ENCODE results near the gene UGT8.

UGT8 gene

GRCh38 chr4:114688059-114688458 lies 89.5 kb downstream of the UGT8 start:
- Histone ChIP-seq H4K91ac (ENCODE audit: low read length) (no peak overlapping the region), H3K9ac (ENCODE audit: low read length) (no peak overlapping the region), H3K9me3 (ENCODE audit: control insufficient read depth, low read length) (no peaks in the 10 kb centered on the region), H3K4me2 (ENCODE audit: low read length, poor library complexity, severe bottlenecking) (no peak overlapping the region), H2BK5ac (ENCODE audit: low read depth, low read length, poor library complexity, severe bottlenecking) (no peak overlapping the region), H3K23ac (ENCODE audit: low read length in 2 of 2) (no peak overlapping the region), H2BK12ac (ENCODE audit: low read length in 2 of 2) (no peak overlapping the region), H3K79me1 (replicated peaks; ENCODE audit: low read length, poor library complexity, severe bottlenecking) (no peaks in the 10 kb centered on the region), H3K4me1 (ENCODE audit: control insufficient read depth, insufficient read depth, low read depth, low read length) (no peaks in the 10 kb centered on the region), H4K8ac (ENCODE audit: low read length) (no peak overlapping the region), H2BK120ac (ENCODE audit: low read depth, low read length) (no peak overlapping the region), H3K27me3 (ENCODE audit: control insufficient read depth in 1 of 2, insufficient read depth in 1 of 2, low read length in 2 of 2) (no peaks in the 10 kb centered on the region), H3K27ac (ENCODE audit: low read length, poor library complexity, severe bottlenecking) (no peak overlapping the region), H3K36me3 (ENCODE audit: control insufficient read depth in 1 of 2, insufficient read depth in 2 of 2, low read depth in 1 of 2, low read length in 2 of 2) (no peaks in the 10 kb centered on the region), H2BK15ac (ENCODE audit: low read depth, poor library complexity, severe bottlenecking) (no peak overlapping the region), H3K18ac (ENCODE audit: low read depth in 1 of 2, low read length in 2 of 2) (no peak overlapping the region), H3K4me3 (ENCODE audit: insufficient read depth in 1 of 2, low read depth in 1 of 2, low read length in 2 of 2) (no peak overlapping the region), H3K14ac (ENCODE audit: low read length in 2 of 2) (no peak overlapping the region), H2AK5ac (ENCODE audit: low read length, severe bottlenecking) (no peak overlapping the region), H2AFZ (ENCODE audit: low read depth, low read length) (no peak overlapping the region), H3K4ac (ENCODE audit: low read depth in 1 of 2, low read length in 2 of 2) (no peak overlapping the region)
- 88% methylated on average over 3 of the region's 3 CpGs for WGBS
- no peak for DNase-seq

DNA sequence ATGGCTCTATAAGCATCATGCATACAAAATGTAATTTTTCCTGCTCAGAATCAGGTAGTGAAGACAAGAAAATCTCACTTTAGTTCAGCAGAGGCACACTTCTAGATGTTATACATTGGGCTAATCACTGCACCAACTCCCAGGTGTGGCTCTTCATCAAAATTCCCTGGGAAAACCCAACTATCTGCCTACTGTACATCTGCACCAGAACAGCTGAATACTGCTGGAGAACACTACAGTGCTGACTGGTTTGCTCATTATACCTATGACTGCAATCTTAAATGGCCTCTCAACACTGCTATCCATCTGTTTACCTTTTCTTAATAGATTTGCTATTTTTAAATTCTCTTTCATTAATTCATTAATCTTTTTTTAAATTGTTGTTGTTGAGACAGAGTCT lies 92.0 kb downstream of the UGT8 start:
- Histone ChIP-seq H3K4me3 (ENCODE audit: insufficient read depth in 1 of 2, low read depth in 1 of 2, low read length in 2 of 2) (no peak overlapping the region), H4K91ac (ENCODE audit: low read length) (no peak overlapping the region), H2AK5ac (ENCODE audit: low read length, severe bottlenecking) (no peak overlapping the region), H3K79me1 (replicated peaks; ENCODE audit: low read length, poor library complexity, severe bottlenecking) (no peaks in the 10 kb centered on the region), H3K27me3 (ENCODE audit: control insufficient read depth in 1 of 2, insufficient read depth in 1 of 2, low read length in 2 of 2) (no peaks in the 10 kb centered on the region), H3K9me3 (ENCODE audit: control insufficient read depth, low read length) (no peaks in the 10 kb centered on the region), H2BK15ac (ENCODE audit: low read depth, poor library complexity, severe bottlenecking) (no peak overlapping the region), H3K27ac (ENCODE audit: low read length, poor library complexity, severe bottlenecking) (no peak overlapping the region), H2BK5ac (ENCODE audit: low read depth, low read length, poor library complexity, severe bottlenecking) (no peak overlapping the region), H3K4me1 (ENCODE audit: control insufficient read depth, insufficient read depth, low read depth, low read length) (no peaks in the 10 kb centered on the region), H3K23ac (ENCODE audit: low read length in 2 of 2) (no peak overlapping the region), H4K8ac (ENCODE audit: low read length) (no peak overlapping the region), H2AFZ (ENCODE audit: low read depth, low read length) (no peak overlapping the region), H2BK120ac (ENCODE audit: low read depth, low read length) (no peak overlapping the region), H3K14ac (ENCODE audit: low read length in 2 of 2) (no peak overlapping the region), H3K4me2 (ENCODE audit: low read length, poor library complexity, severe bottlenecking) (no peak overlapping the region), H3K9ac (ENCODE audit: low read length) (no peak overlapping the region), H3K4ac (ENCODE audit: low read depth in 1 of 2, low read length in 2 of 2) (no peak overlapping the region), H3K18ac (ENCODE audit: low read depth in 1 of 2, low read length in 2 of 2) (no peak overlapping the region), H3K36me3 (ENCODE audit: control insufficient read depth in 1 of 2, insufficient read depth in 2 of 2, low read depth in 1 of 2, low read length in 2 of 2) (no peaks in the 10 kb centered on the region), H2BK12ac (ENCODE audit: low read length in 2 of 2) (no peak overlapping the region)
- no peak for DNase-seq

GRCh38 chr4:114691865-114692264 lies 93.3 kb downstream of the UGT8 start:
- Histone ChIP-seq H2AFZ (ENCODE audit: low read depth, low read length) (no peak overlapping the region), H3K27ac (ENCODE audit: low read length, poor library complexity, severe bottlenecking) (no peak overlapping the region), H3K9me3 (ENCODE audit: control insufficient read depth, low read length) (no peaks in the 10 kb centered on the region), H2BK120ac (ENCODE audit: low read depth, low read length) (no peak overlapping the region), H2BK5ac (ENCODE audit: low read depth, low read length, poor library complexity, severe bottlenecking) (no peak overlapping the region), H3K79me1 (replicated peaks; ENCODE audit: low read length, poor library complexity, severe bottlenecking) (no peaks in the 10 kb centered on the region), H3K18ac (ENCODE audit: low read depth in 1 of 2, low read length in 2 of 2) (no peak overlapping the region), H4K91ac (ENCODE audit: low read length) (no peak overlapping the region), H4K8ac (ENCODE audit: low read length) (no peak overlapping the region), H2AK5ac (ENCODE audit: low read length, severe bottlenecking) (no peak overlapping the region), H2BK15ac (ENCODE audit: low read depth, poor library complexity, severe bottlenecking) (no peak overlapping the region), H3K4me2 (ENCODE audit: low read length, poor library complexity, severe bottlenecking) (no peak overlapping the region), H3K9ac (ENCODE audit: low read length) (no peak overlapping the region), H3K4me1 (ENCODE audit: control insufficient read depth, insufficient read depth, low read depth, low read length) (no peaks in the 10 kb centered on the region), H3K36me3 (ENCODE audit: control insufficient read depth in 1 of 2, insufficient read depth in 2 of 2, low read depth in 1 of 2, low read length in 2 of 2) (no peaks in the 10 kb centered on the region), H3K4me3 (ENCODE audit: insufficient read depth in 1 of 2, low read depth in 1 of 2, low read length in 2 of 2) (no peak overlapping the region), H2BK12ac (ENCODE audit: low read length in 2 of 2) (no peak overlapping the region), H3K4ac (ENCODE audit: low read depth in 1 of 2, low read length in 2 of 2) (no peak overlapping the region), H3K27me3 (ENCODE audit: control insufficient read depth in 1 of 2, insufficient read depth in 1 of 2, low read length in 2 of 2) (no peaks in the 10 kb centered on the region), H3K23ac (ENCODE audit: low read length in 2 of 2) (no peak overlapping the region), H3K14ac (ENCODE audit: low read length in 2 of 2) (no peak overlapping the region)
- DNase-seq = no peak
- 83% methylated on average over 1 of the region's 1 CpG for WGBS

DNA sequence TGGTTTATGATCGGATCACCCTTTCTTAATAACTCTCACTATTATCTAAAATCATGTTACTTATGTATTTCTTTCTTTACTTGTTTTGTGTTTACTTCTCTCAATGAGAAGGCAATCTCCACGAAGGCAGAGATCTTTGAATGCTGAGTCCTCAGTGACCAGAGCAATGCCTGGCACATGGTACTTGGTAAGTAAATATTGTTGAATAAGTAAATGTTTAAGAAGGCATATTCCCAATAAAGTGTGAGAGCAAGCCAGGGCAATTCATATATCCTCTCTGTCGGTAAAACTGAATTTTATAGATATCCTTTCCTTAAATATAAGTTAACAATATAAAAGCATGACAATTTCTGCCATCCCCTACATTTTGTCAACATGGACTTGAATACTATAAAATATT lies 94.4 kb downstream of the UGT8 start:
- no peaks in the 10 kb centered on the region for H3K36me3 ChIP-seq (ENCODE audit: control insufficient read depth in 1 of 2, insufficient read depth in 2 of 2, low read depth in 1 of 2, low read length in 2 of 2)
- no peaks in the 10 kb centered on the region for H3K27me3 ChIP-seq (ENCODE audit: control insufficient read depth in 1 of 2, insufficient read depth in 1 of 2, low read length in 2 of 2)

More for the DNA sequence above, 94.4 kb downstream of the UGT8 start:
- Histone ChIP-seq H2AFZ (ENCODE audit: low read depth, low read length) (no peak overlapping the region), H3K27ac (ENCODE audit: low read length, poor library complexity, severe bottlenecking) (no peak overlapping the region), H3K9ac (ENCODE audit: low read length) (no peak overlapping the region), H3K79me1 (replicated peaks; ENCODE audit: low read length, poor library complexity, severe bottlenecking) (no peaks in the 10 kb centered on the region), H4K8ac (ENCODE audit: low read length) (no peak overlapping the region), H3K4ac (ENCODE audit: low read depth in 1 of 2, low read length in 2 of 2) (no peak overlapping the region), H3K18ac (ENCODE audit: low read depth in 1 of 2, low read length in 2 of 2) (no peak overlapping the region), H2BK15ac (ENCODE audit: low read depth, poor library complexity, severe bottlenecking) (no peak overlapping the region), H4K91ac (ENCODE audit: low read length) (no peak overlapping the region), H3K23ac (ENCODE audit: low read length in 2 of 2) (no peak overlapping the region), H3K14ac (ENCODE audit: low read length in 2 of 2) (no peak overlapping the region), H3K9me3 (ENCODE audit: control insufficient read depth, low read length) (no peaks in the 10 kb centered on the region), H3K4me3 (ENCODE audit: insufficient read depth in 1 of 2, low read depth in 1 of 2, low read length in 2 of 2) (no peak overlapping the region), H2AK5ac (ENCODE audit: low read length, severe bottlenecking) (no peak overlapping the region), H3K4me1 (ENCODE audit: control insufficient read depth, insufficient read depth, low read depth, low read length) (no peaks in the 10 kb centered on the region), H2BK5ac (ENCODE audit: low read depth, low read length, poor library complexity, severe bottlenecking) (no peak overlapping the region), H2BK12ac (ENCODE audit: low read length in 2 of 2) (no peak overlapping the region), H3K4me2 (ENCODE audit: low read length, poor library complexity, severe bottlenecking) (no peak overlapping the region), H2BK120ac (ENCODE audit: low read depth, low read length) (no peak overlapping the region)
- 94% methylated on average over 1 of the region's 3 CpGs for WGBS
- no peak for DNase-seq

Measured in mesenchymal stem cell (in vitro differentiated cells and primary cell).